Nephron (organoid): ENCODE measurements around the gene DYNC1LI1.

Source experiments
- H3K27ac Mint-ChIP-seq, 3 experiments: 2 replicates each; pipeline ENCODE4 v1.8.0; 2020; ENCODE audit warnings: mixed read lengths in 3 of 3, mild to moderate bottlenecking in 2 of 3, moderate library complexity in 1 of 3
- H3K27me3 Mint-ChIP-seq: 2 replicates; pipeline ENCODE4 v1.8.0; 2021; ENCODE audit warnings: low read depth, mild to moderate bottlenecking, moderate library complexity, mixed read lengths
- H3K36me3 Mint-ChIP-seq: 2 replicates; pipeline ENCODE4 v1.8.0; 2020; ENCODE audit warnings: low read depth, mixed read lengths
- H3K4me1 Mint-ChIP-seq: 2 replicates; pipeline ENCODE4 v1.8.0; 2020; ENCODE audit warnings: mixed read lengths
- H3K4me3 Mint-ChIP-seq, 3 experiments: 2 replicates each; pipeline ENCODE4 v1.8.0; 2020; ENCODE audit warnings: mild to moderate bottlenecking in 3 of 3, mixed read lengths in 3 of 3, moderate library complexity in 2 of 3
- H3K9me3 Mint-ChIP-seq: 2 replicates; pipeline ENCODE4 v1.8.0; 2020; ENCODE audit warnings: mixed read lengths
- TF ChIP-seq, protein P1 (sequence below), 3 experiments: fragments of 200-600 bp; sonication (generic); IDR thresholded peaks; one replicate each; pipeline ENCODE4 v1.5.0; 2021; ENCODE audit warnings: antibody characterized with exemption in 3 of 3; ENCODE audit not compliant: unreplicated experiment in 3 of 3

Gene DYNC1LI1

GRCh38 chr3:32480604-32481003 lies 90.1 kb downstream of the DYNC1LI1 start:
- Mint-ChIP-seq H3K4me3 (no peak overlapping the region), H3K9me3 (no peaks in the 10 kb centered on the region), H3K4me1 (no peaks in the 10 kb centered on the region)

More at GRCh38 chr3:32480604-32481003, 90.1 kb downstream of the DYNC1LI1 start:
- Mint-ChIP-seq H3K36me3 (peaks cover 66% of the 10 kb centered on the region), H3K27ac (no peak overlapping the region), H3K27me3 (no peaks in the 10 kb centered on the region)
- TF ChIP-seq, protein P1, sequence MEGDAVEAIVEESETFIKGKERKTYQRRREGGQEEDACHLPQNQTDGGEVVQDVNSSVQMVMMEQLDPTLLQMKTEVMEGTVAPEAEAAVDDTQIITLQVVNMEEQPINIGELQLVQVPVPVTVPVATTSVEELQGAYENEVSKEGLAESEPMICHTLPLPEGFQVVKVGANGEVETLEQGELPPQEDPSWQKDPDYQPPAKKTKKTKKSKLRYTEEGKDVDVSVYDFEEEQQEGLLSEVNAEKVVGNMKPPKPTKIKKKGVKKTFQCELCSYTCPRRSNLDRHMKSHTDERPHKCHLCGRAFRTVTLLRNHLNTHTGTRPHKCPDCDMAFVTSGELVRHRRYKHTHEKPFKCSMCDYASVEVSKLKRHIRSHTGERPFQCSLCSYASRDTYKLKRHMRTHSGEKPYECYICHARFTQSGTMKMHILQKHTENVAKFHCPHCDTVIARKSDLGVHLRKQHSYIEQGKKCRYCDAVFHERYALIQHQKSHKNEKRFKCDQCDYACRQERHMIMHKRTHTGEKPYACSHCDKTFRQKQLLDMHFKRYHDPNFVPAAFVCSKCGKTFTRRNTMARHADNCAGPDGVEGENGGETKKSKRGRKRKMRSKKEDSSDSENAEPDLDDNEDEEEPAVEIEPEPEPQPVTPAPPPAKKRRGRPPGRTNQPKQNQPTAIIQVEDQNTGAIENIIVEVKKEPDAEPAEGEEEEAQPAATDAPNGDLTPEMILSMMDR (IDR thresholded peaks at IDR 0.05; ENCODE audit: unreplicated experiment in 3 of 3): no peak
